Endothelial cell of umbilical vein (primary cell): ENCODE results near the gene HPSE2. TPM values are rescaled to one million over a fixed set of nuclear protein-coding genes. Genes with fewer than 3 reads are reported as not detected.
A peak's percentile ranks its signal among the peaks of the same experiment; 100 is the strongest.

Source experiments
- BruUV-seq: library from RNA; stranded (reverse); fragments of 400-500 nt; replicated peaks from 2 replicates; lab custom pipeline; 2021; lab: Mats Ljungman, UMichigan
- CTCF ChIA-PET: fragments of 300-600, 350-600 bp; sonication (Branson Sonifier 250); formaldehyde crosslinking; loops from one replicate; lab custom pipeline; 2021; ENCODE audit warnings: antibody characterized with exemption, inconsistent platforms; lab: Charles Lee
- POLR2A ChIA-PET: fragments of 300-600, 350-600 bp; sonication (Branson Sonifier 250); formaldehyde crosslinking; loops from one replicate; lab custom pipeline; 2021; ENCODE audit warnings: antibody characterized with exemption, inconsistent platforms; lab: Charles Lee
- DNase-seq: peaks from one replicate; pipeline ENCODE4 v3.0.0-alpha.2; 2011; ENCODE audit warnings: low read depth, low spot score
- FAIRE-seq: peaks from 2 replicates; lab custom pipeline; 2011; peaks lifted over from hg19 to GRCh38; lab: Jason Lieb, UNC
- H2AFZ ChIP-seq: 2 replicates; pipeline ENCODE4 v1.6.0; 2012; ENCODE audit warnings: low read depth, low read length, control low read depth, inconsistent platforms
- H3K27ac ChIP-seq: 2 replicates; pipeline ENCODE4 v1.5.1; 2011; ENCODE audit warnings: low read depth, mild to moderate bottlenecking, control low read depth, low read length, moderate library complexity; ENCODE audit not compliant: insufficient read depth
- H3K27me3 ChIP-seq, 2 experiments: 2 replicates each; pipeline versions ENCODE4 v1.6.0 to v1.6.1; 2011; ENCODE audit warnings: low read length in 2 of 2, mixed read lengths in 1 of 2; ENCODE audit not compliant: control insufficient read depth in 2 of 2, insufficient read depth in 2 of 2
- H3K36me3 ChIP-seq, 2 experiments: 2 replicates in 1 of 2; 3 replicates in 1 of 2; pipeline ENCODE4 v1.5.1; 2011; ENCODE audit warnings: low read length in 2 of 2, mild to moderate bottlenecking in 1 of 2, moderate library complexity in 1 of 2; ENCODE audit not compliant: control insufficient read depth in 2 of 2, insufficient read depth in 2 of 2; ENCODE audit errors: extremely low read depth in 1 of 2
- H3K4me1 ChIP-seq: 3 replicates; pipeline ENCODE4 v1.5.1; 2011; ENCODE audit warnings: mild to moderate bottlenecking, low read length; ENCODE audit not compliant: control insufficient read depth, insufficient read depth; ENCODE audit errors: extremely low read depth
- H3K4me2 ChIP-seq: 2 replicates; pipeline ENCODE4 v1.6.1; 2011; ENCODE audit warnings: low read length, control low read depth, mixed read lengths; ENCODE audit not compliant: insufficient read depth
- H3K4me3 ChIP-seq, 3 experiments: fragments of 200-600 bp in 1 of 3; sonication (generic), shearing (Covaris generic) in 1 of 3; replicated peaks in 1 of 3; 2 replicates each; pipeline ENCODE4 v1.5.1; 2011 to 2016; ENCODE audit warnings: control low read depth in 3 of 3, low read length in 3 of 3, mild to moderate bottlenecking in 2 of 3, inconsistent platforms in 1 of 3, low read depth in 1 of 3, moderate library complexity in 1 of 3; ENCODE audit not compliant: insufficient read depth in 1 of 3
- H3K79me2 ChIP-seq: 2 replicates; pipeline ENCODE4 v1.6.0; 2012; ENCODE audit warnings: low read length, inconsistent platforms; ENCODE audit not compliant: control insufficient read depth, insufficient read depth
- H3K9ac ChIP-seq: replicated peaks from 2 replicates; pipeline ENCODE3; 2011; ENCODE audit warnings: low read length, control low read depth; ENCODE audit not compliant: insufficient read depth; ENCODE audit errors: extremely low read depth
- H3K9me1 ChIP-seq: replicated peaks from 3 replicates; pipeline ENCODE4 v1.6.0; 2011; ENCODE audit warnings: mild to moderate bottlenecking, low read length; ENCODE audit not compliant: control insufficient read depth, insufficient read depth; ENCODE audit errors: extremely low read depth
- H3K9me3 ChIP-seq: replicated peaks from 2 replicates; pipeline ENCODE4 v1.5.1; 2012; ENCODE audit warnings: low read length, inconsistent platforms; ENCODE audit not compliant: control insufficient read depth, insufficient read depth
- H4K20me1 ChIP-seq: replicated peaks from 2 replicates; pipeline ENCODE3; 2011; ENCODE audit warnings: mild to moderate bottlenecking, low read length; ENCODE audit not compliant: control insufficient read depth, insufficient read depth; ENCODE audit errors: extremely low read depth
- CTCF ChIP-seq, 2 donors: IDR thresholded peaks; 1 replicate in 1 of 2; 2 replicates in 1 of 2; pipeline ENCODE4 v1.5.1; 2011; ENCODE audit warnings: low read length in 2 of 2, mild to moderate bottlenecking in 2 of 2, moderate library complexity in 2 of 2, control low read depth in 1 of 2, inconsistent platforms in 1 of 2, low read depth in 1 of 2; ENCODE audit not compliant: insufficient read depth in 1 of 2; ENCODE audit errors: extremely low read depth in 1 of 2
- EZH2 ChIP-seq: IDR thresholded peaks from 2 replicates; pipeline ENCODE4 v1.6.1; 2012; ENCODE audit warnings: borderline replicate concordance, low read depth, mild to moderate bottlenecking, moderate library complexity, low read length, inconsistent platforms; ENCODE audit not compliant: severe bottlenecking
- FOS ChIP-seq: IDR thresholded peaks from 2 replicates; pipeline ENCODE4 v1.6.1; 2011; ENCODE audit warnings: mild to moderate bottlenecking, low read length, moderate library complexity, borderline replicate concordance; ENCODE audit not compliant: insufficient read depth
- GATA2 ChIP-seq: IDR thresholded peaks from 2 replicates; pipeline ENCODE4 v1.7.0; 2011; ENCODE audit warnings: low read depth, mild to moderate bottlenecking, moderate library complexity, mixed read lengths, low read length; ENCODE audit not compliant: insufficient read length, insufficient read depth
- JUN ChIP-seq: IDR thresholded peaks from 2 replicates; pipeline ENCODE4 v1.6.1; 2011; ENCODE audit warnings: borderline replicate concordance, low read depth; ENCODE audit not compliant: insufficient read length, insufficient read depth
- MAX ChIP-seq: IDR thresholded peaks from 2 replicates; pipeline ENCODE4 v1.6.1; 2011; ENCODE audit not compliant: insufficient read depth, insufficient read length
- MYC ChIP-seq: IDR thresholded peaks from one replicate; pipeline ENCODE4 v1.6.1; 2011; ENCODE audit warnings: mild to moderate bottlenecking, low read depth, low read length
- POLR2A ChIP-seq: IDR thresholded peaks from 2 replicates; pipeline ENCODE4 v1.6.1; 2012; ENCODE audit warnings: low read depth, mild to moderate bottlenecking, control low read depth, low read length
- POLR2AphosphoS5 ChIP-seq: IDR thresholded peaks from 2 replicates; pipeline ENCODE4 v1.6.1; 2012; ENCODE audit warnings: low read depth, mild to moderate bottlenecking, control low read depth, low read length, moderate library complexity; ENCODE audit not compliant: insufficient read depth
- dilution Hi-C: fragments of 300-500 bp; cut with MboI; formaldehyde crosslinking; loops from one replicate; pipeline ENCODE4 v1.15.0; 2019; ENCODE audit warnings: low sequenced_read_pairs; ENCODE audit not compliant: extremely low pct_ligation_motif_present
- intact Hi-C: fragments of 100-400 bp; cut with micrococcal nuclease; formaldehyde crosslinking; loops from one replicate; pipeline ENCODE4 v1.10.0; 2022
- polyA plus RNA-seq, 4 experiments: library from polyadenylated mRNA; depleted of rRNA in 3 of 4; stranded (reverse) in 3 of 4; unstranded in 1 of 4; fragments of >200 nt; gene quantifications; 2 replicates each; pipeline versions ENCODE4 v1.2.1 to v1.2.3, GENCODE V29; 2011 to 2012; ENCODE audit warnings: missing spikeins in 1 of 4
- total RNA-seq: library from RNA; stranded (reverse); gene quantifications from 2 replicates; pipeline ENCODE4 v1.2.3, GENCODE V29; 2021

HPSE2 gene
- total and polyA plus RNA-seq, 2 donors (not counting 3 experiments of a cell fraction or from before 2014, with no cell fraction given) = not detected

- DNase-seq (no peak), FAIRE-seq (peak; percentile 42)
- H2AFZ ChIP-seq = peak overlapping the region; percentile 76
- ChIA-PET POLR2A (interaction anchor here (1.0 kb wide), 1 partner anchor 16 kb away, joined by 4 read pairs; no protein-coding TSS in a partner anchor), CTCF (interaction anchor here (0.6 to 1.5 kb wide), 11 partner anchors 7 to 1319 kb away, joined by 3 to 9 read pairs (median 4); partner anchors contain the start of gene PYROXD2)
- H3K9me3 ChIP-seq = no peaks in the 10 kb centered on the region
- no peaks in the 10 kb centered on the region for H4K20me1 ChIP-seq
- H3K79me2 ChIP-seq = no peaks in the 10 kb centered on the region
- H3K9ac ChIP-seq = peak overlapping the region; percentile 72
- no peaks in the 10 kb centered on the region for H3K27me3 ChIP-seq
- no peak overlapping the region for H3K4me3 ChIP-seq
- H3K36me3 ChIP-seq = no peaks in the 10 kb centered on the region
- no peaks in the 10 kb centered on the region for H3K9me1 ChIP-seq
- intact Hi-C loops (loop anchor here (1.0 to 10.0 kb wide), 3 partner anchors 36 to 933 kb away; partner anchors contain the start of gene LOXL4), dilution Hi-C loops (no loop called here)
- no peak for TF ChIP-seq POLR2AphosphoS5
- TF ChIP-seq CTCF (IDR thresholded peaks at IDR 0.05; ENCODE audit: extremely low read depth in 1 of 2, insufficient read depth in 1 of 2, low read depth in 1 of 2, low read length in 2 of 2) = no peak
- no peak for TF ChIP-seq MYC
- no peak for TF ChIP-seq MAX
- TF ChIP-seq POLR2A = no peak
- TF ChIP-seq GATA2 = no peak
- TF ChIP-seq FOS = no peak
- TF ChIP-seq EZH2 = no peak
- TF ChIP-seq JUN = no peak
- H3K4me2 ChIP-seq = peak overlapping the region; percentile 67
- peaks cover 15% of the 10 kb centered on the region for H3K4me1 ChIP-seq
- peak overlapping the region; percentile 98 for H3K27ac ChIP-seq
- BruUV-seq = no TSS peak
Observed at GRCh38 chr10:98461500-98461842, 774.2 kb downstream of the HPSE2 start.
